Transverse colon (tissue), 4 donors: ENCODE results near the gene NIT1. TPM values are rescaled to one million over a fixed set of nuclear protein-coding genes. Genes with fewer than 3 reads are reported as not detected.

Experiments used
- DNase-seq: peaks from one replicate; pipeline ENCODE4 v3.0.0-alpha.2; 2019
- H3K27ac ChIP-seq, 4 donors: fragments of 200-600 bp; sonication (generic); 2 replicates each; pipeline ENCODE4 v1.5.1; 2016 to 2018; ENCODE audit warnings: inconsistent platforms in 4 of 4
- H3K27me3 ChIP-seq: fragments of 200-600 bp; sonication (generic); 2 replicates; pipeline ENCODE4 v1.5.1; 2017; ENCODE audit warnings: inconsistent platforms
- H3K36me3 ChIP-seq, 4 donors: fragments of 200-600 bp; sonication (generic); 2 replicates each; pipeline ENCODE4 v1.5.1; 2017 to 2019; ENCODE audit warnings: inconsistent platforms in 4 of 4
- H3K4me1 ChIP-seq, 4 donors: fragments of 200-600 bp; sonication (generic); 2 replicates each; pipeline ENCODE4 v1.5.1; 2017 to 2020; ENCODE audit warnings: inconsistent platforms in 4 of 4
- H3K4me3 ChIP-seq, 4 donors: fragments of 200-600 bp; sonication (generic); 1 replicate in 1 of 4; 2 replicates in 3 of 4; pipeline versions ENCODE4 v1.5.1 to v1.6.1; 2017 to 2019; ENCODE audit warnings: inconsistent platforms in 4 of 4
- H3K9me3 ChIP-seq, 2 donors: fragments of 200-600 bp; sonication (generic); 2 replicates each; pipeline ENCODE4 v1.5.1; 2017 to 2019; ENCODE audit warnings: inconsistent platforms in 2 of 2
- EP300 ChIP-seq: sonication (generic); formaldehyde crosslinking; IDR thresholded peaks from one replicate; pipeline ENCODE4 v1.6.1; 2017; ENCODE audit warnings: antibody characterized with exemption, low read depth
- POLR2A ChIP-seq: fragments of 450-650 bp; IDR thresholded peaks from one replicate; pipeline ENCODE4 v1.6.1; 2016; ENCODE audit warnings: antibody characterized with exemption, mild to moderate bottlenecking, moderate library complexity
- POLR2AphosphoS5 ChIP-seq, 3 donors: sonication (generic); formaldehyde crosslinking; IDR thresholded peaks; one replicate each; pipeline ENCODE4 v1.6.1; 2016; ENCODE audit warnings: antibody characterized with exemption in 3 of 3
- WGBS, 2 donors: methylation state at CpG; one replicate each; pipeline ENCODE4 v1.1.5; 2018; ENCODE audit warnings: low coverage in 1 of 2; 5-methylcytosine and 5-hydroxymethylcytosine counted together
- in situ Hi-C, 4 donors: fragments of 200-750 bp; cut with MboI; loops; one replicate each; pipeline versions ENCODE4 v1.15.0 to v1.15.1; 2017; ENCODE audit warnings: low sequenced_read_pairs in 3 of 4, low pct_ligation_motif_present in 1 of 4, low pct_unique_long_range_greater_than_20kb in 1 of 4
- intact Hi-C: fragments of 100-400 bp; cut with DNase I; formaldehyde crosslinking; loops from one replicate; pipeline ENCODE4 v1.15.1; 2023; ENCODE audit warnings: low total_unique reads
- total RNA-seq, 4 donors: library from RNA; depleted of rRNA; stranded (reverse); fragments of >200 nt; gene quantifications; one replicate each; pipeline ENCODE4 v1.1.0, GENCODE V29; 2016
- TF ChIP-seq, protein P1 (sequence below), 5 experiments: fragments of 200-600 bp in 3 of 5; fragments of 450-650 bp in 2 of 5; sonication (generic) in 3 of 5; IDR thresholded peaks; 1 replicate in 2 of 5; 2 replicates in 3 of 5; pipeline ENCODE4 v1.5.1; 2016 to 2017; ENCODE audit warnings: antibody characterized with exemption in 5 of 5, inconsistent platforms in 3 of 5, mild to moderate bottlenecking in 2 of 5, moderate library complexity in 1 of 5

The NIT1 gene
- total RNA-seq, 4 donors from 2014 or later: 45.6 to 83.0 (median 75.4) TPM

DNA sequence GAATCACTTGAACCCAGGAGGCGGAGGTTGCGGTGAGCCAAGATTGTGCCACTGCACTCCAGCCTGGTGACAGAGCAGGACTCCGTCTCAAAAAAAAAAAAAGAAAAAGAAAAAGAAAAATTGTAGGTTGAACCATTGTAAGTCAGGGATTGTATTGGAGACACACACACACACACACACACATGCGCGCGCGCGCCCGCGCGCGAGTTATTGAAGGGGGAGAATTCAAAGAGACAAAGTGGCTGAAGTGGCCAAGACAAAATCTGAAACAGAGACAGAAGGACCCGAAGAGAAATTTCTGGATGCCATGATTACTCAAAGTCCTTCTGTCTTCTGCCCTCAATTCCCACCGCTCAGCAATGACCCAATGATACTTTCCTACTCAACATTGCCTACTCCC lies 23.4 kb upstream of the NIT1 start:
- Histone ChIP-seq H3K27ac (no peak overlapping the region), H3K9me3 (no peaks in the 10 kb centered on the region), H3K27me3 (no peaks in the 10 kb centered on the region), H3K4me1 (peaks cover 7 to 25% (median 11%) of the 10 kb centered on the region in 4 donors), H3K36me3 (no peaks in the 10 kb centered on the region), H3K4me3 (no peak overlapping the region)
- no peak for TF ChIP-seq EP300
- TF ChIP-seq POLR2A: no peak
- no peak for TF ChIP-seq POLR2AphosphoS5 (IDR thresholded peaks at IDR 0.05)
- TF ChIP-seq, protein P1, sequence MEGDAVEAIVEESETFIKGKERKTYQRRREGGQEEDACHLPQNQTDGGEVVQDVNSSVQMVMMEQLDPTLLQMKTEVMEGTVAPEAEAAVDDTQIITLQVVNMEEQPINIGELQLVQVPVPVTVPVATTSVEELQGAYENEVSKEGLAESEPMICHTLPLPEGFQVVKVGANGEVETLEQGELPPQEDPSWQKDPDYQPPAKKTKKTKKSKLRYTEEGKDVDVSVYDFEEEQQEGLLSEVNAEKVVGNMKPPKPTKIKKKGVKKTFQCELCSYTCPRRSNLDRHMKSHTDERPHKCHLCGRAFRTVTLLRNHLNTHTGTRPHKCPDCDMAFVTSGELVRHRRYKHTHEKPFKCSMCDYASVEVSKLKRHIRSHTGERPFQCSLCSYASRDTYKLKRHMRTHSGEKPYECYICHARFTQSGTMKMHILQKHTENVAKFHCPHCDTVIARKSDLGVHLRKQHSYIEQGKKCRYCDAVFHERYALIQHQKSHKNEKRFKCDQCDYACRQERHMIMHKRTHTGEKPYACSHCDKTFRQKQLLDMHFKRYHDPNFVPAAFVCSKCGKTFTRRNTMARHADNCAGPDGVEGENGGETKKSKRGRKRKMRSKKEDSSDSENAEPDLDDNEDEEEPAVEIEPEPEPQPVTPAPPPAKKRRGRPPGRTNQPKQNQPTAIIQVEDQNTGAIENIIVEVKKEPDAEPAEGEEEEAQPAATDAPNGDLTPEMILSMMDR (IDR thresholded peaks at IDR 0.05): no peak
- no peak for DNase-seq
- in situ Hi-C loops (loop anchor here in 2 of 4 donors (5.0 to 25.0 kb wide), 3 partner anchors 97 to 257 kb away; no protein-coding TSS in a partner anchor), intact Hi-C loops (no loop called here)
- 89 to 97% methylated on average over 7 to 14 of the region's 14 CpGs for WGBS, 2 donors

DNA sequence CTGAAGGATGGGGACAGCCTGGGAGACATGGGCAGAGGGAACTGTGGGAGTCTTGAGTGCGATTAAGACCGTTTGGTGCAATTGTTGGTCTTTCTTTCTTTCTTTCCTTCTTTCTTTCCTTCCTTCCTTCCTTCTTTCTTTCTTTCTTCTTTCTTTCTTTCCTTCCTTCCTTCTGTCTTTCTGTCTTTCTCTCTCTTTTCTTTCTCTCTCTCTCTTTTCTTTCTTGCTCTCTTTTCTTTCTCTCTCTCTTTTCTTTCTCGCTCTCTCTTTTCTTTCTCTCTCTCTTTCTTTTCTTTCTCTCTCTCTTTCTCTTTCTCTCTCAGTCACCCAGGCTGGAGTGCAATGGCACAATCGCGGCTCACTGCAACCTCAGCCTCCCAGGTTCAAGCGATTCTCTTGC lies 22.7 kb upstream of the NIT1 start:
- TF ChIP-seq EP300 (no peak), POLR2AphosphoS5 (IDR thresholded peaks at IDR 0.05) (no peak), POLR2A (no peak)
- TF ChIP-seq, protein P1 (IDR thresholded peaks at IDR 0.05): no peak
- DNase-seq: no peak
- intact Hi-C loops (loop anchor here (5.0 kb wide), 1 partner anchor 98 kb away; no protein-coding TSS in a partner anchor), in situ Hi-C loops (loop anchor here in 3 of 4 donors (5.0 to 25.0 kb wide), 3 partner anchors 98 to 258 kb away; no protein-coding TSS in a partner anchor)
- Histone ChIP-seq H3K27ac (no peak overlapping the region), H3K4me3 (no peak overlapping the region), H3K9me3 (no peaks in the 10 kb centered on the region), H3K4me1 (peaks cover 6 to 20% (median 9%) of the 10 kb centered on the region in 4 donors), H3K27me3 (no peaks in the 10 kb centered on the region), H3K36me3 (no peaks in the 10 kb centered on the region)
- WGBS, 2 donors: 88 to 91% methylated on average over 6 of the region's 6 CpGs

DNA sequence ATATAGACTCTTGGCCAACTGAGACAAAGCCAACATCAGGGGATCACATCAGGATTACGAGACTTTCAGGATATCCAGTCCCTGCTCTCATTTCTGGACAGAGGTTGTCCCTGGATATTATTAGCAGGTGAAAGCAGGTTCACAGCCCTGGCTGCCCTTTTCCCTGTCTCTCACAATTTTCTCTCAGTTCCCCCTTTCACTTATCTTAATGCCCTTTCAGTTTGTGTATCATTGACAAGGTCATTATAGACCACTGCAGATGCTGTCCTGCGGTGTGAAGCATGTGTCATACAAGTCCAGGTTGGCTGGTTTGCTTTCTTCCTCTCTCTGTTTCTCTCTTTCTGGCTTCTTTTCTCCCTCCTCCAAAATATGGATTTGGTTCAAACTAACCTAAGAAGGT lies 21.9 kb upstream of the NIT1 start:
- H3K4me1 ChIP-seq: peaks cover 6 to 20% (median 9%) of the 10 kb centered on the region in 4 donors
- H3K27me3 ChIP-seq: no peaks in the 10 kb centered on the region
- DNase-seq: no peak
- peaks cover 0 to 8% (median under 1%) of the 10 kb centered on the region in 4 donors for H3K36me3 ChIP-seq
- H3K27ac ChIP-seq: no peak overlapping the region
- H3K4me3 ChIP-seq: no peak overlapping the region
- in situ Hi-C loops (loop anchor here in 3 of 4 donors (5.0 to 25.0 kb wide), 3 partner anchors 99 to 259 kb away; no protein-coding TSS in a partner anchor), intact Hi-C loops (loop anchor here (5.0 kb wide), 1 partner anchor 99 kb away; no protein-coding TSS in a partner anchor)
- no peaks in the 10 kb centered on the region for H3K9me3 ChIP-seq
- no peak for TF ChIP-seq POLR2AphosphoS5 (IDR thresholded peaks at IDR 0.05)
- TF ChIP-seq POLR2A: no peak
- TF ChIP-seq EP300: no peak
- TF ChIP-seq, protein P1 (IDR thresholded peaks at IDR 0.05): no peak
- 88% methylated on average over 2 of the region's 2 CpGs; no CpG with 5 or more reads in 1 of the 2 donors for WGBS, 2 donors

DNA sequence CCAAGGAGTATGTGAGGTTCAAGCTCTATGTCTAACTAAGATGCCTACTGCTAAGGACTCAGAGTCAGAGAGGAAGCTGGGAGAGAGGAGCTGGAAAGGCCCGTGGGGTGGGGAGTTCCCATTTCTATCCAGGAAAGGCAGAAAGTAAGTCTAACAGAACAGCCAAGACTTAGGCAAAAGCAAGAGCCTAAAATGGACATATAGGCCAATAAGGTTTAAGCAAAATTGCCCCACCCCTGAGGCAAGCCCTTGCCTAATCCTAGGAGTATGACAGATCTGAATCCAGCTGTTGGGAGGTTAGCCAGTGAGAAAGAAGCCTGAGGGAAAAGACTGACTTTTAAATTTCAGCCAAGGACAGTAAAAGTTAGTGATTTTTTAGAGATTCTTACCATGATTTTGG lies 21.4 kb upstream of the NIT1 start:
- peaks cover 6 to 20% (median 9%) of the 10 kb centered on the region in 4 donors for H3K4me1 ChIP-seq
- DNase-seq: no peak
- no peaks in the 10 kb centered on the region for H3K9me3 ChIP-seq
- no peaks in the 10 kb centered on the region for H3K27me3 ChIP-seq
- H3K4me3 ChIP-seq: no peak overlapping the region
- H3K27ac ChIP-seq: peak overlapping the region in 1 of 4 donors; percentile 43
- peaks cover 0 to 8% (median 4%) of the 10 kb centered on the region in 4 donors for H3K36me3 ChIP-seq
- intact Hi-C loops: loop anchor here (5.0 kb wide), 1 partner anchor 99 kb away; no protein-coding TSS in a partner anchor
- TF ChIP-seq, protein P1 (IDR thresholded peaks at IDR 0.05): no peak
- 40 to 43% methylated on average over 1 of the region's 1 CpG for WGBS, 2 donors
- in situ Hi-C loops: loop anchor here in 3 of 4 donors (5.0 to 25.0 kb wide), 3 partner anchors 99 to 259 kb away; no protein-coding TSS in a partner anchor
